ENCODE data around the gene ZYG11A.

GRCh38 chr1:52856026-52856425, 13.5 kb downstream of the ZYG11A start:
- TF ChIP-seq CTCF (IDR thresholded peaks at IDR 0.05) (no peak), EP300 (IDR thresholded peaks at IDR 0.05) (no peak)
